Measurements from ENCODE around the gene RANBP10.

DNA sequence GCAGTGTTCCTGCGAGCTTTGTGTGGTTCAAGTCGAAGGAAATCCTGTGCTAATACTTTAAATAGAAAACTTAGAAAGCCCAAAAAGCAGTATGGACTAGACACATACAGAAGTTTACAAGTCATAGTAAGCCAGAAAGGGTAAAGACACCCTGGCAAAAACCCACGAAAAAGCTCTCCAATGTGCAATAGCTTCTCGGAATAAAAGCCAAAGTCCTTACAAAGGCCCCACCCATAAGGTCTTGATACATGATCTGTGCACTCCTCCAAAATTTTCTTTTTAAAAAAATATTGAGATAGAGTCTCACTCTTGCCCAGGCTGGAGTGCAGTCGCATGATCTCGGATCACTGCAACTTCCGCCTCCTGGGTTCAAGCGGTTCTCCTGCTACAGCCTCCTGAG is 129.4 kb downstream of the RANBP10 start:
- TF ChIP-seq, protein P1, sequence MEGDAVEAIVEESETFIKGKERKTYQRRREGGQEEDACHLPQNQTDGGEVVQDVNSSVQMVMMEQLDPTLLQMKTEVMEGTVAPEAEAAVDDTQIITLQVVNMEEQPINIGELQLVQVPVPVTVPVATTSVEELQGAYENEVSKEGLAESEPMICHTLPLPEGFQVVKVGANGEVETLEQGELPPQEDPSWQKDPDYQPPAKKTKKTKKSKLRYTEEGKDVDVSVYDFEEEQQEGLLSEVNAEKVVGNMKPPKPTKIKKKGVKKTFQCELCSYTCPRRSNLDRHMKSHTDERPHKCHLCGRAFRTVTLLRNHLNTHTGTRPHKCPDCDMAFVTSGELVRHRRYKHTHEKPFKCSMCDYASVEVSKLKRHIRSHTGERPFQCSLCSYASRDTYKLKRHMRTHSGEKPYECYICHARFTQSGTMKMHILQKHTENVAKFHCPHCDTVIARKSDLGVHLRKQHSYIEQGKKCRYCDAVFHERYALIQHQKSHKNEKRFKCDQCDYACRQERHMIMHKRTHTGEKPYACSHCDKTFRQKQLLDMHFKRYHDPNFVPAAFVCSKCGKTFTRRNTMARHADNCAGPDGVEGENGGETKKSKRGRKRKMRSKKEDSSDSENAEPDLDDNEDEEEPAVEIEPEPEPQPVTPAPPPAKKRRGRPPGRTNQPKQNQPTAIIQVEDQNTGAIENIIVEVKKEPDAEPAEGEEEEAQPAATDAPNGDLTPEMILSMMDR (conservative IDR thresholded peaks at IDR 0.05): no peak
- TF ChIP-seq ZFX (IDR thresholded peaks at IDR 0.05): no peak
